GM21619 (cell line): ENCODE measurements around the gene AP1S3.
"Not testable (repeated sequence)": the region's sequence is repeated elsewhere in the genome, so short reads cannot be mapped to it uniquely, and the experiment has no call there.

Experiments used
- ATAC-seq: cut with Tn5 transposase; IDR thresholded peaks from one replicate; pipeline ENCODE4 v1.9.1; 2021; ENCODE audit not compliant: unreplicated experiment

The AP1S3 gene

GRCh38 chr2:223837287-223838061, at the start of gene AP1S3:
Gene AP1S3, minus strand, starts transcription at chr2:223837582. Its CDS starts 132 bp downstream, at chr2:223837450.
- peak; percentile 68 for ATAC-seq

DNA sequence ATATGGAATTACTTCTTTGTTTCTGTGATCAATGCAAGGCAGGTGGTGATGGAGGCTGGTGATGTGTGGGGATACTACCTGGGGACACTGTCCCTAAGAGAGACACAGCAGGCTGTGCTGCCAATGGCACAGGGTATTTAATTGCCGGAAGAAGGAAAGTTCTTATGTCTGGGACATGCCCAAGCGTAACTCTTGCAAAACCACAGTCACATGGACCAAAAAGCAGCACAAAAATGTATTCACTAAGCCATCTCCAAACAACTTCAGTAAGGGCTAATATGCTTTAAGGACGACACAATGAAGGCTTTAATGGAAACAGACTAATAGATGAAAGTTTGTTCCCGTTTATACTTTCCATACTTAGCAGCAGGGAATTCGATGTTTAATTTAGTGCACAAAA, 49.7 kb upstream of the AP1S3 start:
- ATAC-seq: no peak

DNA sequence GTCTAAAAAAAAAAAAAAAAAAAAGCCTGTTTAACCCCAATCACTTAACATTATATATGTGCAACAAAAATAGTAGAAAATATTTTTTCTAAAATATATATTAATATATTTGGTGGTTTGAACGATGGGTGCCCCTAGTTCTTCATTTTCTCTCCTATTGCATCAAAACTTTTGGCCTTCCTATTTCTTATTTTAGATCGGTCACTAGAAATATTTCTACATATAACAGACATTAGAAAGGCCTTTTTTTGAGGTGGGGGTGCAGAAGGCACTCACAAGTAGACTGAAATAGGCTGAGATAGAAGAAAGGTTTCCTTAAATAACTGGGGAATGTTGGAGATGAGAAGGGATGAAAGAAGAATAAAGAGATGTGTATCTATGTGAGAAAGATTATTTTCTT, 49.3 kb upstream of the AP1S3 start:
- ATAC-seq: no peak

DNA sequence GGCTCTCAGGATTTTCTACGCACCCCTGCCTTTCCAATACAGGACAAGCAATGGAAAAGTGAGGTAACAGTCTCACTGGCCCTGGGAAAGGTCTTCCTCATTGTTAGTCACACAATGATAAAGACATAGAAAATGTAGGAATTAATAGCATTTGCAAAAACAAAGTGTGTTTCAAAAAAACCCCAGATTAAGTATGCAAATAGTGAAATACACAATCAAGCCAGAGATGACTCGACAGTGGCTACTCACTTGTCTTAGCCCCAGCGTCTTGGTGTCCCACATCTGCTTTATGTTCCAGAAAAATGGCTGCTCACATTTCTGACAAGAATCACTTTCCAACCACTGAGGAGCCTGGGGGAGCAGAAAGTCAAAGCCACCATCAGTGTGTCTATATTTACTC, 47.0 kb upstream of the AP1S3 start:
- peak; percentile 82 for ATAC-seq

DNA sequence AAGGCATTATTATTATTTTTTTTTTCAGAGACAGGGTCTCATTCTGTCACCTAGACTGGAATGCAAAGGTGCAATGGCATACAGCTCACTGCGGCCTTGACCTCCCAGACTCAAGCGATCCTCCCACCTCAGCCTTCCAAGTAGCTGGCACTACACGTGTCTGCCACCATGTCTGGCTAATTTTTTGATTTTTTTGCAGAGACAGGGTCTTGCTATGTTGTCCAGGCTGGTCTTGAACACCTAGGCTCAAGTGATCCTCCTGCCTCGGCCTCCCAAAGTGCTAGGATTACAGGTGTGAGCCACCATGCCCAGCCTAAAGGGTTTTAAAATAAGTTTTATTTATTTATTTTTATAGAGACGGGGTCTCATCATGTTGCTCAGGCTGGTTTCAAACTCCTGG, 45.3 kb upstream of the AP1S3 start:
- ATAC-seq: no peak

DNA sequence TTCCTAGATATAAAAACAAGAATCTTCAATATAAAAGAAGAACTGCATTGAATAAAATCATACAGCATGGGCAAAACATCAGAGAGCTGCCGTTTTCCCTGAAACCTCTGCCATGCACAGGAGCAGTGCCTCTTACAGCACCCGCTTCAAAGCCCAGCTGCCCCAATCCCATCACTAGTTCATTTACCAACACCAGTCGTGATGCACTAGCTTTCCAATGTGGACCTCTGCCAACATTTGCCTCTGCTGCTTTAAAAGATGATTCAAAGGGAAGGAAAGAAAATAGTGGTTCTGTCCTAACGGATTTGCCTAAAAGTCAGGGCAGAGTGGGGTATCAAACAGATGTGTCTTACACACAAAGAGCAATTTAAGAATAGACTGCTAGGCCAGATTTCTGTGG, 43.4 kb upstream of the AP1S3 start:
- ATAC-seq: no peak

- peak; percentile 63 for ATAC-seq
Measured at GRCh38 chr2:223877721-223878410, 40.5 kb upstream of the AP1S3 start.

GRCh38 chr2:223873672-223874071, 36.3 kb upstream of the AP1S3 start:
- no peak for ATAC-seq

- ATAC-seq: not testable (repeated sequence)
Measured at GRCh38 chr2:223872772-223873171, 35.4 kb upstream of the AP1S3 start.

GRCh38 chr2:223871661-223872060, 34.3 kb upstream of the AP1S3 start:
- ATAC-seq: not testable (repeated sequence)

DNA sequence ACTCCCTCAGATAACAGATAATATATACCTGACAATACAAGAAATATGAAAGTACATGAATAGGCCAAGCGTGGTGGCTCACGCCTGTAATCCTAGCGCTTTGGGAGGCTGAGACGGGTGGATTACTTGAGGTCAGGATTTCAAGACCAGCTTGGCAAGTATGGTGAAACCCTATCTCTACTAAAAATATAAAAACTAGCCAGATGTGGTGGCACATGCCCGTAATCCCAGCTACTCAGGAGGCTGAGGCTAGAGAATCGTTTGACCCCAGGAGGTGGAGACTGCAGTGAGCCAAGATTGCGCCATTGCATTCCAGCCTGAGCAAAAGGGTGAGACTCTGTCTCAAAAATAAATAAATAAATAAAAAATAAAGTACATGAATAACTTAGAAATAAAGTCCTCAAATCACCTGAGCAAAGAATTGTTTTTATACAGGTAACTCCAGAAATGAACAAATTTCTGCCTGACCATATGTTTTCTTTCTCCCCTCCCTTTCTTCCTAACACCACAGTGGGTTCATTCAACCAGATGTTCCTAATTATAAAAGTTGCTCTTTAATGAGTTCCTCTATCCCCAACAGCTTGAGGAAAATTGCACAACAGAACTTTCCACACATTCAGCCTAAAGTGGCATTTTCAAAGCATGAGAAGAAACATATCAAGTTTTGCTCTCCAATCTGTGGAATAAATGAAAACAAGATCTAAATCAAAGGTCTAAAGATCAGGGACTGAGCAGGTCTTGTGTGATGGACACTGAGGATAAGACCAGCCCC, 33.6 kb upstream of the AP1S3 start:
- ATAC-seq: no peak

DNA sequence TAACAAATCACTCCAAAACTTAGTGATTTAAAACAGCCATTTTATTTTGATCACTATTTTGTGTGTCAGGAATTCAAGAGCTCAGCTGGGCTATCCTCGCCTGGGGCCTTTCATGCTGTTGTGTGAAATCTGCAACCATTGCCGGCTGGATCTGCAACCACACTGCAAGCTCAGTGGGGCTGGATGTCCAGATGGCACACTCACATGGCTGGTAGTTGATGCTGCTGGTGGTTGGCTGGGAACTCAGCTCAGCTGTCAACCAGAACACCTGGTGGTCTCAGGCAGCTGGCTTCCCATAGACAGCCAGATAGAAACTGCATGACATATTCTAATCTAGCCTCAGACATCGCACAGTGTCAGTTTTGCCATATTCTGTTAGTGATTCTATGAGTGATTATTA, 30.6 kb upstream of the AP1S3 start:
- ATAC-seq: peak; percentile 50

- ATAC-seq: no peak
Measured at GRCh38 chr2:223865907-223866508, 28.6 kb upstream of the AP1S3 start.

DNA sequence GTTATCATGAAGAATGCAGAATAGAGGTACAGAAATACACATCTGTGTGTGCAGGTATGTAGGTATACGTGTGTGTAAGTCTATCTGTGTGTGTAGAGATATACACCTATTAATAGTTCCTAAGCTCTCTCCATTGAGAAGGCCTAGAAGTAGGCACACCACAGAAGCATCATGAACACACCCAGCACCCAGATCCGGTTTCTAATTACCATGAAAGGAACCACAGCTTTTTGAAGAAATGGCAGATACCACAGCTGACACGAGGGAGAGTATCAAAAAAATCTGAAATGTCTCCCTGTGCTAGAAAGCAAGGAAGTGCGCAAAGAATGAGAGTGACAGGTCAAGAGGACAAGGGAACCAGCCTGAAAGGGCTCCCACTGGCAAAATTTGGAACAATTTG, 27.7 kb upstream of the AP1S3 start:
- ATAC-seq: no peak

- no peak for ATAC-seq
Measured at GRCh38 chr2:223863491-223863890, 26.1 kb upstream of the AP1S3 start.

DNA sequence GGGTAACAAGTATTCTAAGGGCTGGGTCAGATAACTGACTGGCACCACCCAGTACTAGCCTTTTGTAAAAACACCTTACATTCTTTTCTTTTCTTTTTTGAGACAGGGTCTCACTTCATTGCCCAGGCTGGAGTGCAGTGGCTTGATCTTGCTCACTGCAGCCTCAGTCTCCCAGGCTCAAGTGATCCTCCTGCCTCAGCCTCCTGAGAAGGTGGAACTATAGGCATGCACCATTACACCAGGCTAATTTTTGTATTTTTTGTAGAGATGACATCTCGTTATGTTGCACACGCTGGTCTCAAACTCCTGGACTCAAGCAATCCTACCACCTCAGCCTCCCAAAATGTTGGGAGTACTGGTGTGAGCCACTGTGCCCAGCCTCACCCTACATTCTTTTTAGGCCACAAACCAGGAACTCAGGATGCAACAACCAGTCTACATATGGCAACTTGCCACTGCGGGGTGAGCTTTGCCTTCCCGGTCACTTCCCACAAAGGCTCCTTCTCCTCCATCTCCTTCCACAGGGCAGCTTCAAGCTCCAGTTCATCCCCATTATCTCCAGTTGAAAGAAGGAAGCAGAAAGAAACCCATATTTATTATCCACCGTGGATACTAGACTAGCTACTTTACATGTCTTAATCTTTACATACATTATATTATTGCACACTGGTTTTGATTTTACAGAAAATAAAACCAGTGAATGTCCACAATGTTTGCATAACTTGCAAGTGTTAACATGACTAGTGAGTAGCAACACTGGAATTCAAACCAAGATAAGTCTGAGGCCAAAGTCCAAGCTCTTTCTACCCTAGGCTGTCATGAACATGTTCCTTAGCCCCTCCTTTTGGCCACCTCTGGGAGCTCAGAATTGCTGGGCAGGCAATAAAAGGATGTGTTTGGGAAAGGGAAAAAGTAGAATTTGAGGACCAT, 23.7 kb upstream of the AP1S3 start:
- no peak for ATAC-seq

DNA sequence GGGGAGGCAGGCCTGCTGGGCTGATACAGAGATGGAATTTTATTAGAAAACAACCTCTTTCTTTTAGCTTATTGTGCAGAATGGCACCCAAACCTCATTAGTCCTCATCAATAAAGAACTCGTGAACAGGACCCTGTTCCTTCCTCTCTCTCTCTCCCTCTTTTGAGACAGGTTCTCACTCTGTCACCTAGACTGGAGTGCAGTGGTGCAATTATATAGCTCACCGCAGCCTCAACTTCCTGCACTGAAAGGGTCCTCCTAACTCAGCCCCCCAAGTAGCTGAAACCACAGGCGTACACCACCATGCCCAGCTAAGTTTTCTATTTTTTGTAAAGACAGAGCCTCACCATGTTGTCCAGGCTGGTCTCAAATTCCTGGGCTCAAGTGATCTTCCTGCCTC, 21.7 kb upstream of the AP1S3 start:
- ATAC-seq: no peak

DNA sequence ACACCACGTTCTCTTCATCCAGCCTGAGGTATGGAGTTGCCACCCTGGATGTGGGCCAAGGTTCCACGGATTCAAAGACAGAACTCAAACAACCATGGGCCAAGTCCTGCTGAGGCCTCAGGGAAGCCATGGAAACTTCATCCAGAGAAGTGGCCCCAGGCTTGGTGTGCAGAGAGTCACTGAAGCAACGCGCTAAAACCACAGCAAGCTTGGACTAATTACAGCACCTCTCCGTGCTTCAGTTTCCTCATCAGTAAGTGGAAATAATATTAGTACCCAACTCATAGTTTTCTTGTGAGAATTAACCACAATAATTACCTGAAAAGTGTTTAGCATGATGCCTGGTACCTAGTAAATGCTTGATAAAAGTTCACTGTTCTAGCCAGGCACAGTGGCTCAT, 19.2 kb upstream of the AP1S3 start:
- ATAC-seq: no peak

DNA sequence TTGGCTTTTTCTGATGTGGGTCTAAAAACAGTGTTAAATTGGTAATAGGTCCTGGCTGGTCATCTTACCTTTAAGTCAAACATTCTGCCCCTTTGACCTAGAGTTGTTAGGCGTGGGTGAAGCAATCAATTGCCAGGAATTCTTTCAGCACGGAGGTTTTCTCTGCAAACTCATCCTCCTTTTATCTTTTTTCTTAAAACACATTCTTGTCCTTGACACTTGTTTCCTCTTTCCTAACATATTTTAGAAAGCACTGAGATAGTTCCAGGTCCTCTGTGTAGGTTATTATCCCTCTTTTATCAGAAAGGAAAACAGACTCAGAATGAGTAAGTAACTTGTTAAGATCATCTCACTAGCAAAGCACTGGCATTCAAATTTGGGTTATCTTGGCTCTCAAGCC, 18.6 kb upstream of the AP1S3 start:
- ATAC-seq: no peak

DNA sequence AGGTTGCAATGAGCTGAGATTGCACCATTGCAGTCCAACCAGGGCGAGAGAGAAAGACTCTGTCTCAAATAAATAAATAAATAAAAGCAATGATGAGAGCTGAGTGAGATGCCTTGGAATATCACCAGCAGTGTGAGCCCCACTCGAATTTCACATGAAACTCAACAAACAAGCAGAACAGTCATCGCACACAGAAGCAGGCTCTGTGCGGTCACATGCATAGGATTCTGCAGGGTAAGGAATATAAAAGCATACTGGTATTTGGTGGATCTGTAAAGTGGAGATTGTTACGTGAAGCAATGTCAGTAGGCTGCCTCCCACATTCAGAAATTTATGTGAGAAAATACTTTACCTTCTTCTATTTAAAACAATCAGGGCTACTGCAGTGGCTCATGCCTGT, 18.0 kb upstream of the AP1S3 start:
- ATAC-seq: no peak
